Activated CD4-positive, alpha-beta T cell treated with anti-CD3 and anti-CD28 coated beads for 4 hours (primary cell): ENCODE results near the gene LHB.

ENCODE experiments used
- DNase-seq, 2 donors: peaks; one replicate each; pipeline ENCODE4 v3.0.0-alpha.2; 2020

Gene LHB

GRCh38 chr19:49006905-49007304, 10.0 kb downstream of the LHB start:
- DNase-seq = no peak

GRCh38 chr19:49004964-49005614, 11.8 kb downstream of the LHB start:
- DNase-seq = no peak

- no peak for DNase-seq
Observed at GRCh38 chr19:49004133-49004532, 12.8 kb downstream of the LHB start.

GRCh38 chr19:48999481-49000325, 17.2 kb downstream of the LHB start:
- peak; percentile 62 to 72 for DNase-seq

GRCh38 chr19:48997972-48998371, 18.9 kb downstream of the LHB start:
- peak; percentile 26 to 57 for DNase-seq

- no peak for DNase-seq
Observed at GRCh38 chr19:48994035-48994386, 22.9 kb downstream of the LHB start.

GRCh38 chr19:48993175-48994034, 23.5 kb downstream of the LHB start, which contains the start of the genes GYS1 and RUVBL2:
Gene GYS1, minus strand, starts transcription at chr19:48993309. Its CDS starts 197 bp downstream, at chr19:48993112.
Gene RUVBL2, plus strand, starts transcription at chr19:48993887. Its CDS starts 25 bp downstream, at chr19:48993912.
- DNase-seq = peak; percentile 99 to 100

GRCh38 chr19:48992581-48993174, 24.2 kb downstream of the LHB start:
- no peak for DNase-seq

- DNase-seq = no peak
Observed at GRCh38 chr19:48991873-48992580, 24.9 kb downstream of the LHB start.

- DNase-seq = no peak
Observed at GRCh38 chr19:48991011-48991609, 25.8 kb downstream of the LHB start.

GRCh38 chr19:48990400-48990799, 26.5 kb downstream of the LHB start:
- DNase-seq = no peak

GRCh38 chr19:48989701-48990291, 27.1 kb downstream of the LHB start:
- DNase-seq = no peak

- no peak for DNase-seq
Observed at GRCh38 chr19:48988860-48989259, 28.0 kb downstream of the LHB start.

GRCh38 chr19:48988286-48988685, 28.6 kb downstream of the LHB start:
- DNase-seq = no peak

- no peak for DNase-seq
Observed at GRCh38 chr19:48987323-48987722, 29.6 kb downstream of the LHB start.

GRCh38 chr19:48986211-48986610, 30.7 kb downstream of the LHB start:
- no peak for DNase-seq

GRCh38 chr19:48985711-48986110, 31.2 kb downstream of the LHB start:
- no peak for DNase-seq

- no peak for DNase-seq
Observed at GRCh38 chr19:48982280-48982679, 34.6 kb downstream of the LHB start.

- no peak for DNase-seq
Observed at GRCh38 chr19:48977061-48977460, 39.8 kb downstream of the LHB start.

GRCh38 chr19:48975947-48976847, 40.7 kb downstream of the LHB start:
- DNase-seq = no peak
